Activated CD4-positive, alpha-beta T cell treated with anti-CD3 and anti-CD28 coated beads for 1 hour (primary cell): ENCODE measurements around the gene UGT1A10.

Experiments used
- DNase-seq: peaks from one replicate; pipeline ENCODE4 v3.0.0-alpha.2; 2020

UGT1A10 gene

GRCh38 chr2:233656443-233656842 is 20.2 kb downstream of the UGT1A10 start:
- DNase-seq, result no peak

GRCh38 chr2:233658610-233659009 is 22.4 kb downstream of the UGT1A10 start:
- DNase-seq, result no peak

DNA sequence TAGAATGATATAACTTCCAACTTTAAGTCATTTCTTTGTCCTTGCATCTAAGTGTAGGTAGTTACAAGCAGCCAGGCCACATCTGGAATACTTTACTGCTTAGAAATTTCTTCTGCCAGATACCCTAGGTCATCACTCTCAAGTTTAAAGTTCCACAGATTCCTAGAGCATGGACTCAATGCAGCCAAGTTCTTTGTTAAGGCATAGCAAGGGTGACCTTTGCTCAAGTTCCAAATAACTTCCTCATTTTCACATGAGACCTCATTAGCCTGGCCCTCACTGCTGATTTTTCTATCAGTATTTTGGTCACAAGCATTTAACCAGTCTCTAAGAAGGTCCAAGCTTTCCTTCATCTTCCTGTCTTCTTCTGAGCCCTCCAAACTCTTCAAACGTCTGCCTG is 27.7 kb downstream of the UGT1A10 start:
- no peak for DNase-seq

GRCh38 chr2:233668605-233669260 is 32.5 kb downstream of the UGT1A10 start:
- no peak for DNase-seq

DNA sequence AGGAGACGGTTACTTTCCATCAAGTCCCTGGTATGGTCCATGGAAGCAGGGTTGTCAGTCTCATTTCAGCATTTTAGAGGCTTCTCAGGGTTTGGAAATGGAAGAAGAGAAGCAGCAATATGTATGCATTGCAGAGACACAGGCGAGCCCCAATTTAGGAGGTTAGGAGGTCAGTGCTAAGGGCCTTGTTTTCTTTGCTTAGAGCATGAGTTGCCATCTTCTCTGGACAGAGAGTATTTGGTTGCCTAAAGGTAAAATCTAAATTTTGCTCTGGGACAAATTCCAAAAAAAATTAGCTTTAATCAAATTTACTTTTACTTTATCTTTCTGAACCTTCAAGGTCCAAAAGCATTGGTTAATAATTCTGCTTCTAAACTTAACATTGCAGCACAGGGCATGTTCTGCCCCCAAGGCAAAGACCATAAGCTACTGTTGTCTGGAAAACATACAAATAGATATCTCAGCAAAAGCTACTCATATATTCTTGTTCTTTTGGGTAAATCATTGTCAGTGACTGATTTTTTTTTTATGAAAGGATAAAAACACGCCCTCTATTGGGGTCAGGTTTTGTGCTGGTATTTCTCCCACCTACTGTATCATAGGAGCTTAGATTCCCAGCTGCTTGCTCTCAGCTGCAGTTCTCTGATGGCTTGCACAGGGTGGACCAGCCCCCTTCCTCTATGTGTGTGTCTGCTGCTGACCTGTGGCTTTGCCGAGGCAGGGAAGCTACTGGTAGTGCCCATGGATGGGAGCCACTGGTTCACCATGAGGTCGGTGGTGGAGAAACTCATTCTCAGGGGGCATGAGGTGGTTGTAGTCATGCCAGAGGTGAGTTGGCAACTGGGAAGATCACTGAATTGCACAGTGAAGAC is 35.3 kb downstream of the UGT1A10 start, which contains the start of gene UGT1A9:
Gene UGT1A9 (plus strand): TSS at position 609 of the 872 bp plus-strand sequence. CDS start 37 bp downstream, at position 646.
- DNase-seq, result no peak

DNA sequence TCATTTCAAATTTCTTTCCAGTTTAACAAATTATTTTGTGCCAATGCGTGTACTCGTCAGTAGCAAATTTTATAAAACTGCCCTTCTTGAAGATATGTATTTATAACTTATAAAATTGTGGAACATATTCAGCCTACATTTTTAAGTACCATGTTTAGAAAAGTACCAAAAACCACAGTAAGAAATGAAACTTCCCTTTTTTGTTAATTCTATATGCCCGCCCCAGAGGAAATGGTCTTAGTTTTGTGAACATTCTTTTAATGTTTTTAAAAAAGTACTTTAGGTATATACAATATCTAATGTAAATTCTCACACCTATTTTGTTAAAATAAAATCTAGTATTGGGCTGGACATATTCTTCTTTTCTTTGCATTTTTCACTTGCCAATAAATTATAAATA is 36.6 kb downstream of the UGT1A10 start:
- no peak for DNase-seq

DNA sequence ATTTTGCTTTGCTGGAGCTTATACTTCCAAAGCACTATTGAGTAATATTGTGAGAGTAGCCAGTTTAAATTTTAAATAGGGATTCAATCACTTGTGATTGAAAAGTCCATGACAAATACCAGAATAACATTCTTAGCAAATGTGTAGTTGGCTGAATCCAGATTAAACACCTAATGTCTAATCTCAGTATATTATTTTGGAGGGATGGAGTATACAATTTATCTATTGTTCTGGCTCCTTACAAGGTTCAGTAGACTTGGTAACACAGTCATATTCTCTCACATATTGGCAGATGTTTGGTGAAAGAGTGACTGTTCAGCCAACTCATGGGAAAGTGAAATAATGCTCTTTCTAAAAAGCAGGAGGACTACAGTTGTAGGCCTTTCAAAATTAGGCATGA is 37.6 kb downstream of the UGT1A10 start:
- DNase-seq, result no peak

- DNase-seq, result no peak
Measured at GRCh38 chr2:233674314-233674713, 38.1 kb downstream of the UGT1A10 start.

- no peak for DNase-seq
Measured at GRCh38 chr2:233674995-233675394, 38.7 kb downstream of the UGT1A10 start.

DNA sequence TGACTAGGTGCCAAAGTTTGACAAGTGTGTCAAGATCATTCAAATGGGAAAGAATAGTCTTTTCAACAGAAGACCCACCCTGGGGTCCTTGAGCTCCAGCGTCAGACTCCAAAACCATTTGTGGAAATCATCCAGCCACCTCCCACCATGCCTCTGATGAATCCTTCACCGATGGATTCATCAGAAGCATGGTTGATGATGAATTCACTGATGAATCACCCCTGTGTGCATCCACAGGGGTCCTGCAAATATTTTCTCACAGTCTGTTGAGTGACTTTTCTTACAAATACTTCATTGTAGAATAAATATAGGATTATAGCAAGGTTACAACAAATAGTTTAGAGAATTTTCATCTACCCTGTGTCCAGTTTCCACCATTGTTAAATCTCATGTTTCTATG is 39.8 kb downstream of the UGT1A10 start:
- DNase-seq, result no peak

GRCh38 chr2:233679196-233679595 is 42.9 kb downstream of the UGT1A10 start:
- no peak for DNase-seq

- DNase-seq, result no peak
Measured at GRCh38 chr2:233680361-233681045, 44.3 kb downstream of the UGT1A10 start.

GRCh38 chr2:233681521-233682099 is 45.4 kb downstream of the UGT1A10 start, which contains the start of gene UGT1A7:
Gene UGT1A7, plus strand, starts transcription at chr2:233681901. Its CDS starts 37 bp downstream, at chr2:233681938.
- no peak for DNase-seq

DNA sequence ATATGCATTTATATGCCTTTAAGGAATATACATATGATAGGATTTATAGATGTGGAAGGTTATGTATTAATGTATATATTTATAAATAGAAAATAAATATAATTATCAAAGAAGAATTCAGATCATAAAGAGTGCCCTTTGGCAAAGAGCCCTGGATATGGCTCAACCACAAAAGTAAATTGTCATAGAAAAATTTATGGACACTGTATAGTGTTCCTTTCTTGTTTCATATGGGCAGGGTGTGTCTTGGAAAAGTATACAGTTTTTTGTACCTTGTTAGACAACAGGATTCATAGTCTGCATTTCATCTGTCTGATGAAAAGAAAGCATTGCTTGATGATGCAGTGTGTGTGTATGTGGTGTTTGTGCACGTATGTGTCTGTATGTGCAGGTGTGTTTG is 48.4 kb downstream of the UGT1A10 start:
- DNase-seq, result no peak

- no peak for DNase-seq
Measured at GRCh38 chr2:233686928-233687327, 50.7 kb downstream of the UGT1A10 start.

DNA sequence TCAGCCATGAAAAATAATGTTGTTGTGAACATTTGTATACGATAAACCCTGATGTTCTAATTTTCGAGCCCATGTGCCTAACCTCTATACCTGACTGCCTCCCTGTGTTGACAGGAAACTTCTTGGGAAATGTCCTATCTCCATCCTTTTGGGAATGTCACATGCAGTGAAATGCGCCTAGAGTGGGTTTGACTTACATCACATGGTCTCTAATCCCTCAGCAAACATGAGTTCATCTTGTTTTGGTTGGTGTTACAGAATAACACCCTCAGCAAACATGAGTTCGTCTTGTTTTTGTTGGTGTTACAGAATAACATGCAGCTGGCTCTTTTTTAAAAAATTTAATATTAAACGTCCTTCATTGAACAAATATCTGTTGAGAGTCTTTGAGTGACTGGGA is 52.1 kb downstream of the UGT1A10 start:
- no peak for DNase-seq

- DNase-seq, result no peak
Measured at GRCh38 chr2:233689031-233689430, 52.8 kb downstream of the UGT1A10 start.

GRCh38 chr2:233689501-233689900 is 53.3 kb downstream of the UGT1A10 start:
- DNase-seq, result no peak

DNA sequence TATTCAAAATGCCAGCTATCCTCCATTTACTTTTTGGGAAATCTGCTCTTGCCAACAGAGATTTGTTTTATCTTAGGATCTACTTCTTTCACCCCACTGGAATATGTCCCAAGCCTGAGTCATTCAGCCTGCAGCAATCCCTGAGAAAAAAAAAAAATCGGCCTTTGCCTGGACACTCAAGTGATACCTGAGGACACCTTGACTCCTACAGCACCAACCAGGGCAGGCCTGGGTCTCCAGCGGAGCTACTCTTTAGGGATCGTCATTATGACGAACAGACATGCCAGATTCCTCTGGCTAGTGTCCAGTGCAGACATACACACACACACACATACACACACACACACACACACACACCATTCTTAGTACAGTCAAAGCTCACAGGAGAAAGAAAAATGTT is 54.2 kb downstream of the UGT1A10 start:
- no peak for DNase-seq

- DNase-seq, result no peak
Measured at GRCh38 chr2:233691443-233692433, 55.5 kb downstream of the UGT1A10 start.

DNA sequence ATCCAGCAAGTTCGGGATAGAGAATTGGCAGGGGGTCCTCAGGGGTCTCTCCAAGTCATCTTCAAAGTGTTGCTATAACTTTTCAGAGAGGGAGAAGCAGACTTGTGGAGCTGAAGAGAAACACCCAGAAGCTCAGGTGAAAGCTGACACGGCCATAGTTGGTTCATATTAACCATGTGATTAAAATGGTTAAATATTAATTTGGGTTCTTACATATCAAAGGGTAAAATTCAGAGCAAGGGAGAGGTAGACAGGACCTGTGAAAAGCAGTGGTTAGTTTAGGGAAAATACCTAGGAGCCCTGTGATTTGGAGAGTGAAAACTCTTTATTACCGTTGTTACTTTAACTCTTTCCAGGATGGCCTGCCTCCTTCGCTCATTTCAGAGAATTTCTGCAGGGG is 56.4 kb downstream of the UGT1A10 start, which contains the start of gene UGT1A6:
Gene UGT1A6 (plus strand): TSS at position 243 of the 400 bp plus-strand sequence. CDS start 115 bp downstream, at position 358.
- no peak for DNase-seq

DNA sequence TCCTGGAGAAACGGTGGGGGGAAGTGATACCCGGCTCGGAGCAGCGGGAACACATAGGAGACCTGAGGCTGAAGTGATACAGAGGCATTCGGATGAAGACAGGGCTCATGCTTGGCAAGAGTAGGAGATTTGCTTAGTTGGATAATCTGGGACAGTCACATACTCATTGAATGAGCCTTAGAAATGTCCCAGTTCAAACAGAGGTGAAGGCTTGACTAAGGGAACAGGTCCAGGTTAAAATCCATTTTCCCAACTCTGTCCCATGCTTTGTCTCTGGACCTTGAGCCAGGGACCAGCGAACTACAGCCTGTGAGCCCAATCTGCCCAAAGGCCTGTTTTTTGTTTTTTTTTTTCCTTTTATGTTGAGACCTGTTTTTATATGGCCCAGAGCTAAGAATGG is 57.7 kb downstream of the UGT1A10 start:
- DNase-seq, result no peak
